Measurements from ENCODE around the gene TERT.
"Not testable (repeated sequence)": the region's sequence is repeated elsewhere in the genome, so short reads cannot be mapped to it uniquely, and the experiment has no call there.

The TERT gene

DNA sequence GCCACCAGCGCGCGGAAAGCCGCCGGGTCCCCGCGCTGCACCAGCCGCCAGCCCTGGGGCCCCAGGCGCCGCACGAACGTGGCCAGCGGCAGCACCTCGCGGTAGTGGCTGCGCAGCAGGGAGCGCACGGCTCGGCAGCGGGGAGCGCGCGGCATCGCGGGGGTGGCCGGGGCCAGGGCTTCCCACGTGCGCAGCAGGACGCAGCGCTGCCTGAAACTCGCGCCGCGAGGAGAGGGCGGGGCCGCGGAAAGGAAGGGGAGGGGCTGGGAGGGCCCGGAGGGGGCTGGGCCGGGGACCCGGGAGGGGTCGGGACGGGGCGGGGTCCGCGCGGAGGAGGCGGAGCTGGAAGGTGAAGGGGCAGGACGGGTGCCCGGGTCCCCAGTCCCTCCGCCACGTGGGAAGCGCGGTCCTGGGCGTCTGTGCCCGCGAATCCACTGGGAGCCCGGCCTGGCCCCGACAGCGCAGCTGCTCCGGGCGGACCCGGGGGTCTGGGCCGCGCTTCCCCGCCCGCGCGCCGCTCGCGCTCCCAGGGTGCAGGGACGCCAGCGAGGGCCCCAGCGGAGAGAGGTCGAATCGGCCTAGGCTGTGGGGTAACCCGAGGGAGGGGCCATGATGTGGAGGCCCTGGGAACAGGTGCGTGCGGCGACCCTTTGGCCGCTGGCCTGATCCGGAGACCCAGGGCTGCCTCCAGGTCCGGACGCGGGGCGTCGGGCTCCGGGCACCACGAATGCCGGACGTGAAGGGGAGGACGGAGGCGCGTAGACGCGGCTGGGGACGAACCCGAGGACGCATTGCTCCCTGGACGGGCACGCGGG is at the start of gene TERT:
TERT (minus strand) TSS at position 234 of the 815 bp plus-strand sequence; CDS start at position 155, 79 bp downstream.
- no peak for DNase-seq (ENCODE audit: low read depth in 2 of 2)

DNA sequence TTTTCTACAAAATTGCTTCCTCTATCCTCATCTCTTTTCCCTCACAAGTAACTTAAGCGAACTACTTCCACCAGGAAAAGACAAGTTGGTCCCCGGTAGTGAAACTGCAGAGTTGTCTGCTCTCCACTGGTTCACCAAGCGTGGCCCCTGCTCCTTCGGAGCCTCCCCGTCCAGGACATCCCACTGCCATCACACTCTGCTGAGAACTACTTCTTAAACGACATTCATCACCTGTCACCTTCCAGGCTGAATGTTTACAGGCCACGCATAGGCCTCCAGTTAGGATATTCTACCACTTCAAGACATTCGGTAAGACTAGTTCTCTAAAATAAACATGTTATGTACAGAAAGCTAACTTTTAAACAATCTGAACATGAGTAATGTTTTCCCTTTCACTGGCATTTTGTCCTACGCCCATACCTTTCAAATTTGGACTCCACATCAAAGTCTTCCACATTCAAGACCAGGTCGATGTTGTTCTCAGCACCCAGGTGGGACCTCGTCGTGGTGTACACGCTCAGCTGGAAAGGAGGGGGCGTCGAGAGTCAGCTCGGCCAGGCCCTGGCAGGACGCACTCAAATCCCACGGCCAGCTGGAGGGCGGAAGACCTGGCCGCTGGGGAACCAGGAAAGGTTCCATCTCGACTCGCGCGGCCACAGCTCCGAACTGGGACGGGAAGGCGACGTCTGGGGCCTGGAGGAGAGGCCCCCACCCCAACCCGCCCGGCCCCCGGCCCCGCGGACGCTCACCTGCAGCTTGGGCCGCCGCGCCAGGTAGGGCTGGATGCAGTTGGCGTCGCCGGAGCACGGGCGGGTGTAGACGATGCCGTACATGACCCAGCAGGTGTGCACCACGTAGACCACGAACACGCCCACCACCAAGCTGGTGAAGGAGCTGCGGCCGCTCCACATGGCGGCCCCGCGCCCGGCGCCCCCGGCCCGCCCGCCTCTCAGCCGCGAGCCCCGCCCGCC is 49.3 kb upstream of the TERT start:
- no peak for DNase-seq (ENCODE audit: low read depth in 2 of 2)

DNA sequence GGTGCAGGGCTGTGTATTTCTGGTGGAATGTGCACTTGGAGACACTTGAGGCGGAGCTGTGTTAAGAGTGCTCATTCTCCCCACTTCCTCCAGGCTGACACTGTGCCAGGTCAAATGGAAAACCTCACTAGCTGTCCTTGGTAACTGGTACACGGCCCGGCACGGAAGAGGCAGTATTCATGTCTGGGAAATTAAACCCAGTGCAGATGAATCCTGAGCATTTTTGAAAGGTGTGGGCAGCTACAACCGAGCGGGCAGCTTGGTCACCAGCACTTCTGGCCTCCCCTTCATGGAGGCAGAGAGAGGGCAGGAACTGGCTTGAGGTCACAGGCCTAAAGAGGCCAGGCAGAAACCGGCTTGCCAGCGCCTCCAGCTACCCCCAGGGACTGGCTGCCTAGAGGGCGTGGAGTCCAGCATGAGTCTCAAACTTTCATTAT is 48.5 kb upstream of the TERT start:
- no peak for DNase-seq (ENCODE audit: low read depth in 2 of 2)

DNA sequence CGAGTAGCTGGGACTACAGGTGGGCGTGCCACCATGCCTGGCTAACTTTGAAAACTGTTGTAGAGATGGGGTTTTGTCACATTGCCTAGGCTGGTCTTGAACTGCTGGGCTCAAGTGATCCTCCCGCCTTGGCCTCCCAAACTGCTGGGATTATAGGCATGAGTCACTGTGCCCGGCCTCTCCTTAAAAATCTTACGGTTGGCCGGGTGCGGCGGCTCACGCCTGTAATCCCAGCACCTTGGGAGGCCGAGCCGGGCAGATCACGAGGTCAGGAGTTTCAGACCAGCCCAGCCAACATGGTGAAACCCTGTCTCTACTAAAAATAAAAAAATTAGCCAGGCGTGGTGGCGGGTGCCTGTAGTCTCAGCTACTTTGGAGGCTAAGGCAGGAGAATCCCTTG is 47.8 kb upstream of the TERT start:
- DNase-seq (ENCODE audit: low read depth in 2 of 2), result not testable (repeated sequence)

DNA sequence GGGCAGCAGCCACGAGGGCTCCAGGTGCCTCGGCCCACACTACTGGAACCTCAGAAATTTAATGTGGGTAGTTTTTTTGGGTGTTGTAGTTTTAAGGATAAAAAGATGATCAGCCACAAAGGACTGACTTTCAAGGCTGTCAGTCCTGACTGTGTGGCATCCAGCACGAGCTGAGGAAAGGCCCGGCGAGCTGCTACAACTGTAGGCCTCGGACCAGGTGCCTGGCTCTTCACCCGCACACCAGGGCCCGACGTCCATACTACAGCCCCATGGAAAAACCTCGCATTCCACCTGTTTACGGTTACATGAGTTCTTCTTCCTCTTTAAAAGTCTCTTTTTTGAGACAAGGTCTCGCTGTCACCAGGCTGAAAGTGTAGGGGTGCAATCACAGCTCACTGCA is 47.4 kb upstream of the TERT start:
- no peak for DNase-seq (ENCODE audit: low read depth in 2 of 2)

DNA sequence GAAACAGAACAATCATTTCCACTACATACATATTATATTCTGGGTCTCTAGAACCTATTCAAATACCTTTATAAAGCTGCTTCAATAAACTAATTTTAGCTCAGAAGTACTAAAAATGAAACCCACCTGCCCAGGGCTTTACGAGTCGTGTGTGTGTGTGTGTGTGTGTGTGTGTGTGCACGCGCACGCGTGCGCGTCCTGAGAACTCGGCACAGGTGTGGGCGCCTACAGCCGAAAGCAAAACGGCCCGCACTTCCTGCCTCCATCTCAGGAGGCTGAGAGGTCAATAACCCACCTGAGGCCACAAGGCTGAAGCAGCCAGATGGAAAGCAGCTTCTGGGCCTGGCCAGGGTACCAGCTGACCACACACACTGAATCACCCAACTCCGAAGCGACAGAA is 47.0 kb upstream of the TERT start:
- DNase-seq (ENCODE audit: low read depth in 2 of 2), result no peak

DNA sequence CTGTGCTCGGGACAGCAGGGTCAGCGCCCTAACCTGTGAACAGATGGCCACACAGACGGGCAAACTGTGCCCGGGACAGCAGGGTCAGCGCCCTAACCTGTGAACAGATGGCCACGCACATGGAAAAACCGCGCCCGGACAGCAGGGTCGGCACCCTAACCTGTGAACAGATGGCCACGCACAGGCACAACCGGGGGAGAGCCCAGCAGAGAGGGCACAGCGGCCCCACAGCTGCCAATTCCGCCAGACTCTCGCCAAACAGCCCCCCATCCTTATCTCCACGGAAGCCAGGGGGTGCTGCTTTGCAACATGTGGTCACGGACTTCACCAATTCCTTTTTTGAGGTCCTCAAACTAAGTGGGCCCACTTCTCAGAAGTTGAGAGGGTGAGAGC is 44.9 kb upstream of the TERT start:
- DNase-seq (ENCODE audit: low read depth in 2 of 2), result not testable (repeated sequence)

DNA sequence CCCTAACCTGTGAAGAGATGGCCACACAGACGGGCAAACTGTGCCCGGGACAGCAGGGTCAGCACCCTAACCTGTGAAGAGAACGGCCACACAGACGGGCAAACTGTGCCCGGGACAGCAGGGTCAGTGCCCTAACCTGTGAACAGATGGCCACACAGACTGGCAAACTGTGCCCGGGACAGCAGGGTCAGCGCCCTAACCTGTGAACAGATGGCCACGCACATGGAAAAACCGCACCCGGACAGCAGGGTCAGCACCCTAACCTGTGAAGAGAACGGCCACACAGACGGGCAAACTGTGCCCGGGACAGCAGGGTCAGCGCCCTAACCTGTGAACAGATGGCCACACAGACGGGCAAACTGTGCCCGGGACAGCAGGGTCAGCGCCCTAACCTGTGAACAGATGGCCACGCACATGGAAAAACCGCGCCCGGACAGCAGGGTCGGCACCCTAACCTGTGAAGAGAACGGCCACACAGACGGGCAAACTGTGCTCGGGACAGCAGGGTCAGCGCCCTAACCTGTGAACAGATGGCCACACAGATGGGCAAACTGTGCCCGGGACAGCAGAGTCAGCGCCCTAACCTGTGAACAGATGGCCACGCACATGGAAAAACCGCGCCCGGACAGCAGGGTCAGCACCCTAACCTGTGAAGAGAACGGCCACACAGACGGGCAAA is 44.4 kb upstream of the TERT start:
- DNase-seq (ENCODE audit: low read depth in 2 of 2), result not testable (repeated sequence)

DNA sequence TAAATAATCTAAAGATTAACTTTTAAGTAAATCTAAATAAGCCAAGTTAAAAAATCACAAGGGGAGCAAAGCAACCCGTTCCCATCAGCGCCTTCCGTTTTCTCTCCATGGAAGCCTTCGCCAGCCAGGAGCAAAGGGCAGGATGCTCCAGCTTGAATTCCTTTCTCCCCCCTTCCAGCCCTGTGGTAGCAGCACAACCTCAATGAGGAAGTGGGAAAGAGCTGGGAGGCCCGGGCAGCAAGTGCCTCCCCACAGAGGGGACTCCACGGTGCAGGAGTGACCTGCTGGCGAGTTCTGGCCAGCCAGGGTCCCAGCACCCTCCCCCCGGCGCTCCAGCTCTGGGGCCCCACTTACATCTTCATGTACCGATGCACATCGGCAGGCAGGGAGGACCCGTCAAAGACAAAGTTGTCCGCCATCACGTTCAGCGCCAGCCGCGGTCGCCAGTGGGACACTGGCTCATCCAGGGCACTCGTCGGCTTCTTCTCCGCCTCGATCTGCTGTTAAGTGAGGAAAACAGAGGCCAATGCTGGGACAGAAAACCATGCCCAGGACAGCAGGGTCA is 43.7 kb upstream of the TERT start:
- no peak for DNase-seq (ENCODE audit: low read depth in 2 of 2)

DNA sequence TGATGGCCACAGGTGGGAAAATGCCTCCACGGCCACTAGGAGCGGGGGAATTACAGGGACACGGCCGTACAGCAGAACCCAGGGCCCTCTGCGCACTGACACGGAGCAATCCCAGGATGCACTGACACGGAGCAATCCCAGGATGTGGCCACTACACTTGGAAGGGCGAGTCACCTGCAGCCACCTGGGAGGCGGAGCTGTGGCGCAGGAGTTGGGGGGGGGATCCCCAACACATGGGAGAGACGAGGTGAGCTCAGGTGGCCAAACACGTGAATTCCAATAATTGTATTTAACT is 43.3 kb upstream of the TERT start:
- no peak for DNase-seq (ENCODE audit: low read depth in 2 of 2)

DNA sequence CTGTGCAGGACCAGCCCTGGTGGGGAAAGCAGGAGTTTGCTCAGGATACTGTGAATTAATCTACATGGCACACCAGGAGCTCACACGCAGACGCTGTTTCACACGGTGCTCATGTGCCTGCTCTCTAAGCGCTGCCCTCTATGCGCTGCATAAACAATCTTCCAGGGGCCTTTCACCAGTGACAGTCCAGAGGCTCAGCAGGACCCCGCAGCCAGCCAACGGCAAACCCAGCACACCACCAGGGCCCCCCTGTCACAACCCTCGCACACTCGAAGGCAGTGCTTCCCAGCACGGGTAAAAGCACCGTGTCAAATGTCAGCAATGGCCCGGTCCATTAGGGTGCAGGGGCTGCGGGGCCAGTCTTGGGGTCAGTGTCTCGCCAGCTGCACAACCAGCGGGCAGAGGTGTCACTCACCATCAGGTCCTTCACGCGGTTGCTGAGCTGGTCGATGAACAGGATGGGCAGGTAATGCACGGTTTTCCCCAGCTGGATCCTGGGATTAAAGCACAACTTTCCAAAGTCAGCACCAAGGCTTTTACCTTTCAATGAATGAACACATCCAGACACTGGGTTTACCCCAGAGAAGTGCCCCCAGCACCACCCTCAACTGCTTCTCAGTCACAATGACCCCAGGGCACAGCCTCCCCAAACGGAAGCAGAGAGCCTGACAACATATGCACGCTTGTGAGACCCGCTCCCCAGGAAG is 42.8 kb upstream of the TERT start:
- no peak for DNase-seq (ENCODE audit: low read depth in 2 of 2)

DNA sequence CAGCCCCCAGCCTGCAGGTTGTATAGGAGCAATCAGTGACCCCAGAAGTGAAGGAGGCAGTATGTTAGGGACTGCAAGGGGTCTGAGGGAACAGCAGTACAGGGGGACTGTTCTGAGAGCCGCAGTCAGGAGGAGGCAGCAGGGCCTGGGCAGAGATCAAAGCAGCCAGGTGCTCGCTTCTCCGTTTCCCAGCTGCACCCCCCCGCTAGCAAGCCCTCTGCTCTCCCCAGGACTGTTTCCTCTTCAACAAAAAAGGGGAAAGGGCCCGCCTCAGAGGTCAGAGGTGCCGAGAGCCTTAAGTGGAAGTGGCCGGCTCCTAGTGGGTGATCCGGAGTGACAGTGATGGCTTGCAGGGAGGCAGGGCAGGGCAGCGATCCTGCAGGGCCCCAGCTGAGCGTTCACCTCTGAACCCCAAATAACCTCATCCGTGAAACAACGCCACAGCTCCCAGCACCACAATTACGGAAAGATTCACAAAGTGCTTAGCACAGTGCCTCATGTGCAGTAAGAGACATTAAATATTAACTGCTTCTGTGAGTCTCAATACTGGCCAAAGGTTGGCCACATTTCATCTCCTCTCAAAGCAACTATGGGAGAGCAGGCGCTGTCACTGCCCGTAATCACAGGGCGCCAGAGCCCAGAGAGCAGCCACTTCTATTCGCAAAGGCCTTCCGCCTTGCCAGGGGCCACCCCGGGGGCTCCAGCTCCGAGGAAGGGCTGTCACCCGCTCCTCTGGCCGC is 42.1 kb upstream of the TERT start:
- DNase-seq (ENCODE audit: low read depth in 2 of 2), result no peak

DNA sequence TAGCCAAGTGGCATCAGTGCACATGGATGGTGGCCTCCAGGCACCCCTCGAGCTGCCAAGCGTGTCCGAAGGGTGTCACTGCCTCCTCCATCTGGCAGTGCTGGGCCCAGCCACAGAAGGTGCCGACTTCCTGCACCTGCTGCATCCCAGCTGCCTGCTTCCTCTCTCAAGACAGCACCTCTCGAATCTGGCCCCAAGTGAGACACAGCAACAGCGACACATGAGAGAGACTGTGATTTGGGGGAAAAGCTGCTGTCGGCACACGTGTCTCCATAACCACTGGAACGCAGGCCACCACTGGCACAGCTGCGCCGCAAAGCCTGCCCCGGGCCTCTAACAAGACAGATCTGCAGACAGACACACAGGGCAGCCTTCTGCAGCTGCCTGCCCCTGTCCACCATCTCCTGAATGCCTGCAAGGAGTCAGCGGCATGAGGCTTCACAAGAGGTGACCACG is 41.3 kb upstream of the TERT start:
- DNase-seq (ENCODE audit: low read depth in 2 of 2), result no peak

DNA sequence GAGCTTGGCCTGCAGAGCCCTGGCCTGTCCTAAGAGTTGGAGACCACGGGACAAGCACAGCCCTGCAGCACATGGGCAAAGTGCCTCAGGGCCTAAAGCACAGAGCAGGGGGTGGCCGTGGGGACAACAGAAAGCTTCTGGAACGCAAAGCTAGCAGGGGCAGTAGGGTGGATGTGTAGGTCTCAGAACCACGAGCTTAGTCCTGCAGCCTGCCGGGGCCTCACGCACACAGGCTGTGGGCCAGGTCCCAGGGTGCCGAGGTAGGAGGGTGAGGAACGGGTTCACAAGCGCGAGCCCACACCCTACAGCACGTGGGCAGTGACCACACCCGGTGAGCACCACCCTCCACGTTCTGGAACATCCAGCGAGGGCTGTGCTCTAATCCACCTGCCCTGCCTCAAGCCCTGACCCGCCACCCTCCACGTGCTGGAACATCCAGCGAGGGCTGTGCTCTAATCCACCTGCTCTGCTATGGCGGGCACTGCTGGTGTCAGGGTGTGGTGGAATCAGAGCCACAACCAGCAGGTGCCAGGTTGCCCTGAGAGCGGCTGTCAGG is 40.8 kb upstream of the TERT start:
- DNase-seq (ENCODE audit: low read depth in 2 of 2), result no peak

DNA sequence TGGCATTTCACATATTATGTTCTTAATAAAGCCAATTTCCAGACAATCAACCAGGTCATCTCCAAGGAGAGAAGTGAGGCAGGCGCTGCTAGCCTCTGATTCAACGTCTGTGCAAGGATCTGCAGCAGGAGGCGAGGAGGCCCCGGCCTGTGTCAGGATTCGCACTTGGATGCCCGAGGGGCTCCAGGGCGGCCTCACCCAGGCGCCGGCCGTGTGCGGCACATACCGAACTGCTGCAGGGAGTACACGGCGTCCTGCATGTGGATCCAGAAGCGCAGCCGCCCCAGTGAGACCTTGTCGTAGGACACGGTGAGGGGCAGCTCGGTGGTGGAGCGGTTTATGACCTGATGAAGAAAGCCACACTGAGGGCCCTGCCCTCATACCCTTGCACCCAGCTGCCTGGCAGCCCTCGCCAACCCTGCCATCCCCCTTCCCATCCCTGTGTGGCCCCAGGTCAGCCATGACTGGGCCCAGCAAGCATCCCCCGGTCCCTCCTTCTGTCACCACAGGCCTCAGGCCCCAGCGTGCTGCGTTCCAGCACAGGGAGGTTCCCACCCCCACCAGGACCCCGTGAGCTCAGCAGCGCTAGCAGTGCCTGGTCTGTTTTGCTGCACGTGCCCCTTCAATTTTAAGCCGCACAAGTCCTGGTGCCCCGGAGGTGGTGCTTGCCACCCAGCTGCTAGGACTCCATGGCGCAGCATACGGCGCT is 40.1 kb upstream of the TERT start:
- DNase-seq (ENCODE audit: low read depth in 2 of 2), result no peak

DNA sequence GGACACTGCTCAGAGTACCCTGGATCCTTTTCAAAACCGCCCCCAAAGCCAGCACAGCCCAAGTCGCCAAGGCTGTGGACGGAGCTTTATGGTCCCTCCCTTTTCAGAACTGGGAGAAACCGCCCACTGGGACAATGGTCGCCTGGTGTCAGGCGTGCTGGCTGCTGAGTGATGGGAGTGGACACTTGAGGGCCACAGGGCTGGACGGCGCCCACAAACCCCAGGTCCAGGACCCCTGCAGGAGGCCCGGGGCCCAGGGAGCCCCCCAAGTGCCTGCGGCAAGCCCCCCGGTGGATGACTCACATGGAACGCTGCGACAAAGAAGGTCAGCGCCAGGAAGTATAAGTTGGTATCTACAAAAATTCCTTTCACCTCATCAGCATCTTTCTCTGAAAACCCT is 39.1 kb upstream of the TERT start:
- no peak for DNase-seq (ENCODE audit: low read depth in 2 of 2)

DNA sequence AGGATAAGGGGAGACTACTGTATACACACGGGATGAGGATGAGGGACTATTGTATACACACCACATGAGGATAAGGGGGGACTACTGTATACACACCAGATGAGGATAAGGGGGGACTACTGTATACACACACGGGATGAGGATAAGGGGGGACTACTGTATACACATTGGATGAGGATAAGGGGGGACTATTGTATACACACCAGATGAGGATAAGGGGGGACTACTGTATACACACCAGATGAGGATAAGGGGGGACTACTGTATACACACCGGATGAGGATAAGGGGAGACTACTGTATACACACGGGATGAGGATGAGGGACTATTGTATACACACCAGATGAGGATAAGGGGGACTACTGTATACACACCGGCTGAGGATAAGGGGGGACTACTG is 38.4 kb upstream of the TERT start:
- not testable (repeated sequence) for DNase-seq (ENCODE audit: low read depth in 2 of 2)

DNA sequence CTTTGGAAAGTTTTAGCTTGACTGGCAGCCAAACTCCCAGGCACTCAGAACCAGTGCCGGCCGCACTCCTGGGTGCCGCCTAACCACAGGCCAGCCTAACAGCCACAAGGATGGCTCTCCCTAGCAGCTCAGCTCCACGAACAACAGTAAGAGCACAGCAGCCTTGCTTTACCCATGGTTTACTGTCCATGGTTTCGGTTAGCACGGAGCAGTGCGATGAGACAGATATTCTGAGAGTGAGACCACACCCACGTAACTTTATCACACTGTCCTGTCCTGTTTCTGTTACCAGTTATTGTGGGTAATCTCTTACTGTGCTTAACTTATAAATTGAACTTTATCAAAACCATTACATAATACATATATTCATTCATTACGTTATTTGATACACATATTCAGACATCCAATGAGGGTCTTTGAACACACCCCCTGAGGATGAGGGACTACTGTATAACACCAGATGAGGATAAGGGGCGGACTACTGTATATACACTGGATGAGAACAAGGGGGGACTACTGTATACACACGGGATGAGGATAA is 37.7 kb upstream of the TERT start:
- DNase-seq (ENCODE audit: low read depth in 2 of 2), result no peak

DNA sequence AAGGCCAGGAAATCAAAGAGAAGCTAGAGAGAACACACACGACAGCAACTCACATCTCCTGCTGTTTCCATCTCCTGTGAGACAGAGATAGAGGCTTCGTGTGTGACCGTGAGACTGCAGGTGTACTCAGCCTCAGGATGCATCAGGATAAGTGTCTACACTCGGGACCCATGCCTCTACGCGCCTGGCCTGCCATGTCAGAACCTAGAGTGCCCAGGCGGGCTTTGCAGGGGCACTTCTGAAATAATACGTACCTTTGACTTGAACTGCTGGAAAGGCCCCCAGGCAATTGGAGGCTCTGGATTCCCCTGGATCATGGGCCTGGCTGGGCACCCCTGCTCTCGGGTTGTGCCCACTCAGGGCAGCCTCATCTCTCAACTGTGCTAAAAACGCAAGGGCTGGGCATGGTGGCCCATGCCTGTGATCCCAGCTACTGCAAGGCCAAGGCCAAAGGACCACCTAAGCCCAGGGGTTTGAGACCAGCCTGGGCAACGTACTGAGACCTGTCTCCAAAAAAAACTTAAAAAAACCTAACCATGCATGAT is 37.1 kb upstream of the TERT start:
- no peak for DNase-seq (ENCODE audit: low read depth in 2 of 2)

Measured in fibroblast of skin of left quadriceps (primary cell).